Activated gamma-delta T cell treated with Interleukin-2 at 50 U/mL for 16 hours (primary cell): ENCODE measurements around the gene FKBP1A.
"Not testable (repeated sequence)": the region's sequence is repeated elsewhere in the genome, so short reads cannot be mapped to it uniquely, and the experiment has no call there.

Experiments used
- DNase-seq: peaks from one replicate; pipeline ENCODE4 v3.0.0-alpha.2; 2020

Gene FKBP1A

GRCh38 chr20:1415667-1416468 is 23.0 kb upstream of the FKBP1A start:
- DNase-seq: no peak

- DNase-seq: no peak
Observed at GRCh38 chr20:1414982-1415381, 22.1 kb upstream of the FKBP1A start.

- DNase-seq: no peak
Observed at GRCh38 chr20:1405801-1406200, 12.9 kb upstream of the FKBP1A start.

GRCh38 chr20:1403624-1404023 is 10.8 kb upstream of the FKBP1A start:
- DNase-seq: no peak

- no peak for DNase-seq
Observed at GRCh38 chr20:1402149-1402548, 9.3 kb upstream of the FKBP1A start.

- no peak for DNase-seq
Observed at GRCh38 chr20:1401451-1401907, 8.6 kb upstream of the FKBP1A start.

GRCh38 chr20:1399678-1400366 is 7.0 kb upstream of the FKBP1A start:
- DNase-seq: not testable (repeated sequence)

GRCh38 chr20:1398185-1398584 is 5.3 kb upstream of the FKBP1A start:
- DNase-seq: not testable (repeated sequence)

GRCh38 chr20:1397710-1398109 is 4.9 kb upstream of the FKBP1A start:
- DNase-seq: no peak

GRCh38 chr20:1396702-1397101 is 3.8 kb upstream of the FKBP1A start:
- DNase-seq: no peak

GRCh38 chr20:1396264-1396663 is 3.4 kb upstream of the FKBP1A start:
- DNase-seq: no peak

- DNase-seq: no peak
Observed at GRCh38 chr20:1394686-1395085, 1.8 kb upstream of the FKBP1A start.

GRCh38 chr20:1393507-1393882 is 641 bp upstream of the FKBP1A start:
- no peak for DNase-seq

GRCh38 chr20:1392443-1392692 is 486 bp downstream of the FKBP1A start:
- no peak for DNase-seq

GRCh38 chr20:1391640-1392442 is 1.0 kb downstream of the FKBP1A start:
- DNase-seq: no peak

- DNase-seq: no peak
Observed at GRCh38 chr20:1390581-1391403, 2.1 kb downstream of the FKBP1A start.

GRCh38 chr20:1389703-1390580 is 2.9 kb downstream of the FKBP1A start:
- DNase-seq: no peak

- no peak for DNase-seq
Observed at GRCh38 chr20:1388741-1389483, 3.9 kb downstream of the FKBP1A start.

GRCh38 chr20:1388253-1388652 is 4.6 kb downstream of the FKBP1A start:
- DNase-seq: no peak

GRCh38 chr20:1386323-1386722 is 6.5 kb downstream of the FKBP1A start:
- no peak for DNase-seq
